ENCODE results near the gene SOX5. TPM values are rescaled to one million over a fixed set of nuclear protein-coding genes. Genes with fewer than 3 reads are reported as not detected.
"Not testable (repeated sequence)": the region's sequence is repeated elsewhere in the genome, so short reads cannot be mapped to it uniquely, and the experiment has no call there.

The SOX5 gene
- total and polyA plus RNA-seq, 7 donors = 0.17 to 2.9 (median 0.47) TPM

GRCh38 chr12:23722655-23723054, 226.8 kb downstream of the SOX5 start:
- no peak for DNase-seq
- Histone ChIP-seq H3K9me3 (no peaks in the 10 kb centered on the region), H3K36me3 (ENCODE audit: insufficient read depth in 1 of 2, low read depth in 1 of 2) (no peaks in the 10 kb centered on the region), H3K27me3 (ENCODE audit: insufficient read depth in 3 of 3, low read length in 2 of 3) (no peaks in the 10 kb centered on the region), H3K27ac (no peak overlapping the region), H3K4me3 (no peak overlapping the region), H3K4me1 (no peaks in the 10 kb centered on the region)
- no peak for TF ChIP-seq CTCF (IDR thresholded peaks at IDR 0.05)
- intact Hi-C loops (cut with DNase I) = no loop called here
- no peak for ATAC-seq
- WGBS, 3 donors = 72 to 77% (median 75%) methylated on average over 7 of the region's 7 CpGs

- Histone ChIP-seq H3K27ac (no peak overlapping the region), H3K9me3 (no peaks in the 10 kb centered on the region), H3K27me3 (ENCODE audit: insufficient read depth in 3 of 3, low read length in 2 of 3) (no peaks in the 10 kb centered on the region), H3K4me1 (no peaks in the 10 kb centered on the region), H3K36me3 (ENCODE audit: insufficient read depth in 1 of 2, low read depth in 1 of 2) (no peaks in the 10 kb centered on the region), H3K4me3 (no peak overlapping the region)
- no peak for TF ChIP-seq CTCF (IDR thresholded peaks at IDR 0.05)
- 94 to 96% (median 96%) methylated on average over 6 to 7 of the region's 8 CpGs for WGBS, 3 donors
- intact Hi-C loops (cut with DNase I) = no loop called here
- ATAC-seq (no peak), DNase-seq (no peak)
Observed at GRCh38 chr12:23721268-23721667, 228.2 kb downstream of the SOX5 start.

- H3K4me3 ChIP-seq = no peak overlapping the region
- intact Hi-C loops (cut with DNase I) = no loop called here
- no peak for ATAC-seq
- no peak for DNase-seq
- H3K27ac ChIP-seq = no peak overlapping the region
- H3K4me1 ChIP-seq = no peaks in the 10 kb centered on the region
- H3K27me3 ChIP-seq (ENCODE audit: insufficient read depth in 3 of 3, low read length in 2 of 3) = no peaks in the 10 kb centered on the region
- 81 to 92% (median 83%) methylated on average over 2 of the region's 2 CpGs for WGBS, 3 donors
- H3K36me3 ChIP-seq (ENCODE audit: insufficient read depth in 1 of 2, low read depth in 1 of 2) = no peaks in the 10 kb centered on the region
- H3K9me3 ChIP-seq = no peaks in the 10 kb centered on the region
- TF ChIP-seq CTCF (IDR thresholded peaks at IDR 0.05) = no peak
Observed at GRCh38 chr12:23719493-23719892, 230.0 kb downstream of the SOX5 start.

- H3K27ac ChIP-seq; H3K4me3 ChIP-seq; H3K4me1 ChIP-seq; H3K27me3 ChIP-seq (ENCODE audit: insufficient read depth in 3 of 3, low read length in 2 of 3); DNase-seq; ATAC-seq; H3K9me3 ChIP-seq; intact Hi-C loops (cut with DNase I); H3K36me3 ChIP-seq (ENCODE audit: insufficient read depth in 1 of 2, low read depth in 1 of 2): not testable (repeated sequence)
- 95 to 99% (median 96%) methylated on average over 4 of the region's 4 CpGs for WGBS, 3 donors
Observed at GRCh38 chr12:23710361-23710760, 239.1 kb downstream of the SOX5 start.

GRCh38 chr12:23708185-23708837, 241.2 kb downstream of the SOX5 start:
- Histone ChIP-seq H3K9me3 (no peaks in the 10 kb centered on the region), H3K27ac (no peak overlapping the region), H3K4me3 (no peak overlapping the region), H3K27me3 (ENCODE audit: insufficient read depth in 3 of 3, low read length in 2 of 3) (no peaks in the 10 kb centered on the region), H3K4me1 (no peaks in the 10 kb centered on the region), H3K36me3 (ENCODE audit: insufficient read depth in 1 of 2, low read depth in 1 of 2) (no peaks in the 10 kb centered on the region)
- no peak for ATAC-seq
- no peak for TF ChIP-seq CTCF (IDR thresholded peaks at IDR 0.05)
- WGBS, 3 donors = 88 to 92% (median 91%) methylated on average over 6 of the region's 6 CpGs
- no peak for DNase-seq
- intact Hi-C loops (cut with DNase I) = no loop called here

Data from psoas muscle (tissue), 8 donors.